Transverse colon (tissue), 4 donors: ENCODE measurements around the gene LHB.
"Not testable (repeated sequence)": the region's sequence is repeated elsewhere in the genome, so short reads cannot be mapped to it uniquely, and the experiment has no call there.

ENCODE experiments used
- POLR2A ChIP-seq: fragments of 450-650 bp; IDR thresholded peaks from one replicate; pipeline ENCODE4 v1.6.1; 2016; ENCODE audit warnings: antibody characterized with exemption, mild to moderate bottlenecking, moderate library complexity
- POLR2AphosphoS5 ChIP-seq, 3 donors: sonication (generic); formaldehyde crosslinking; IDR thresholded peaks; one replicate each; pipeline ENCODE4 v1.6.1; 2016; ENCODE audit warnings: antibody characterized with exemption in 3 of 3
- TF ChIP-seq, protein P1 (sequence below), 5 experiments: fragments of 200-600 bp in 3 of 5; fragments of 450-650 bp in 2 of 5; sonication (generic) in 3 of 5; IDR thresholded peaks; 1 replicate in 2 of 5; 2 replicates in 3 of 5; pipeline ENCODE4 v1.5.1; 2016 to 2017; ENCODE audit warnings: antibody characterized with exemption in 5 of 5, inconsistent platforms in 3 of 5, mild to moderate bottlenecking in 2 of 5, moderate library complexity in 1 of 5

DNA sequence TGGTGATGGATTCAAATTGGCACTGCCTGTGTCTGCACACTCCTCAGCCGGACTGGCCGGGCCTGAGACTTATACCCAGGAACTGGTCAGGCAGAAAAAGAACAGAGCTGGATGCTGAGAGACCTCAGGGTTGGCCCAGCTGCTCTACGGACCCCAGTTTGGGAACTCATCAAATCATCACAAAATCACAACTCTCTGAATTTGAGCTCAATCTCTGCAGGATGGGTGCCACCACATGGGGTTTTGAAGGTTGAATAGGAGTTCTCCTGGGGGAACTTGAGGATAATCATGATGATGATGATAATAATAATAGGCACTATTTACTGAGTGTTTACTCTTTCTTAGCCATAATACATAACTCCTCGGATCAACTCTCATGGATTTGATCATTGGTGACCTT is 25.8 kb upstream of the LHB start:
- TF ChIP-seq, protein P1, sequence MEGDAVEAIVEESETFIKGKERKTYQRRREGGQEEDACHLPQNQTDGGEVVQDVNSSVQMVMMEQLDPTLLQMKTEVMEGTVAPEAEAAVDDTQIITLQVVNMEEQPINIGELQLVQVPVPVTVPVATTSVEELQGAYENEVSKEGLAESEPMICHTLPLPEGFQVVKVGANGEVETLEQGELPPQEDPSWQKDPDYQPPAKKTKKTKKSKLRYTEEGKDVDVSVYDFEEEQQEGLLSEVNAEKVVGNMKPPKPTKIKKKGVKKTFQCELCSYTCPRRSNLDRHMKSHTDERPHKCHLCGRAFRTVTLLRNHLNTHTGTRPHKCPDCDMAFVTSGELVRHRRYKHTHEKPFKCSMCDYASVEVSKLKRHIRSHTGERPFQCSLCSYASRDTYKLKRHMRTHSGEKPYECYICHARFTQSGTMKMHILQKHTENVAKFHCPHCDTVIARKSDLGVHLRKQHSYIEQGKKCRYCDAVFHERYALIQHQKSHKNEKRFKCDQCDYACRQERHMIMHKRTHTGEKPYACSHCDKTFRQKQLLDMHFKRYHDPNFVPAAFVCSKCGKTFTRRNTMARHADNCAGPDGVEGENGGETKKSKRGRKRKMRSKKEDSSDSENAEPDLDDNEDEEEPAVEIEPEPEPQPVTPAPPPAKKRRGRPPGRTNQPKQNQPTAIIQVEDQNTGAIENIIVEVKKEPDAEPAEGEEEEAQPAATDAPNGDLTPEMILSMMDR (IDR thresholded peaks at IDR 0.05), result not testable (repeated sequence)
- TF ChIP-seq POLR2A; POLR2AphosphoS5 (IDR thresholded peaks at IDR 0.05): not testable (repeated sequence)
